Right cardiac atrium (tissue), 5 donors: ENCODE measurements around the gene WDR62. TPM values are rescaled to one million over a fixed set of nuclear protein-coding genes. Genes with fewer than 3 reads are reported as not detected.
"Not testable (repeated sequence)": the region's sequence is repeated elsewhere in the genome, so short reads cannot be mapped to it uniquely, and the experiment has no call there.

Source experiments
- ATAC-seq, 2 donors: fragments of 200-7000 bp; cut with Tn5 transposase; one replicate each; pipeline versions ENCODE4 v1.8.0 to v1.9.1; 2020; ENCODE audit warnings: moderate library complexity in 2 of 2, mild to moderate bottlenecking in 1 of 2
- DNase-seq, 3 donors: peaks; one replicate each; pipeline ENCODE4 v3.0.0-alpha.2; 2020
- H3K27ac ChIP-seq: one replicate; pipeline ENCODE4 v1.5.1; 2013; ENCODE audit warnings: mild to moderate bottlenecking, low read length, control low read depth, moderate library complexity
- H3K27me3 ChIP-seq: one replicate; pipeline ENCODE4 v1.6.1; 2013; ENCODE audit not compliant: control insufficient read depth, insufficient read depth
- H3K4me1 ChIP-seq: one replicate; pipeline ENCODE4 v1.6.1; 2013; ENCODE audit warnings: low read length; ENCODE audit not compliant: control insufficient read depth, insufficient read depth
- H3K4me3 ChIP-seq: one replicate; pipeline ENCODE4 v1.5.1; 2013; ENCODE audit warnings: low read length, control low read depth
- H3K9me3 ChIP-seq: one replicate; pipeline ENCODE4 v1.6.1; 2013; ENCODE audit warnings: low read length; ENCODE audit not compliant: control insufficient read depth
- WGBS: extraction: QIAGEN DNeasy Blood & Tissue Kit; methylation state at CpG from one replicate; pipeline ENCODE4 v1.1.7; 2013; 5-methylcytosine and 5-hydroxymethylcytosine counted together
- intact Hi-C, 4 donors: fragments of 100-400 bp; cut with DNase I; formaldehyde crosslinking; loops; one replicate each; pipeline versions ENCODE4 v1.11.0 to v1.14.0; 2022 to 2023
- polyA plus RNA-seq: library from polyadenylated mRNA; stranded (reverse); fragments of 200-250 nt; gene quantifications from one replicate; pipeline ENCODE4 v1.2.3, GENCODE V29; 2013
- total RNA-seq, 4 donors: library from RNA; stranded (reverse); fragmentation: NEBNext Ultra II Directional; extraction: Animal tissue kit (Norgen Biotek cat#: 25700); gene quantifications; one replicate each; pipeline ENCODE4 v1.2.1, GENCODE V29; 2021
- donor health status: healthy with polysubstance abuse.
- donor health status: DM: no; HTN: yes; CAD: no.
- donor health status: DM: no; HTN: no; CAD: no.
- donor health status: DM: no; HTN: yes; CAD: no; lungs with severe emphysema.
- donor health status: DM: yes; HTN: yes; CAD: no.

The WDR62 gene
- total and polyA plus RNA-seq, 5 donors = 2.8 to 16.3 (median 8.0) TPM

DNA sequence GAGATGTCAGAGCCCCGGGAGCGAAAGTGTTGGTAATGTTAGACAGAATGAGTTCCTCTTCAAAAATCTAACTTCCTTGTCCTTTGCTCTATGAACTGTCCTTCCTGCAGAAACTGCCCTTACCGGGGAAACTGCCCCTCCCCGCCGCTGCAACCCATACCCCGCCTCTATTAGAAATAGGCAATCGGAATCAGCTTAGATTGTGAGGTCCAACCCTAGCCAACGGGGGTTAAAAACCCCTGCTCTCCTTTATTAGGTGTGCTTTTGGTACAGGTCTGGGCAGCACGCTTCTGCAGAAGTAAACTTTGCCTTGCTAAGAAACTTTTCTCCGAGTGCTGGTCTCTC lies 73.7 kb downstream of the WDR62 start:
- Histone ChIP-seq H3K4me3 (peak overlapping the region; percentile 44), H3K27ac (peak overlapping the region; percentile 94), H3K4me1 (no peaks in the 10 kb centered on the region), H3K27me3 (no peaks in the 10 kb centered on the region), H3K9me3 (no peaks in the 10 kb centered on the region)
- intact Hi-C loops = loop anchor here (1.0 to 5.0 kb wide), 3 partner anchors 42 to 44 kb away; no protein-coding TSS in a partner anchor
- DNase-seq (no peak), ATAC-seq (peak; percentile 27 to 34)
- 12% methylated on average over 10 of the region's 10 CpGs for WGBS

DNA sequence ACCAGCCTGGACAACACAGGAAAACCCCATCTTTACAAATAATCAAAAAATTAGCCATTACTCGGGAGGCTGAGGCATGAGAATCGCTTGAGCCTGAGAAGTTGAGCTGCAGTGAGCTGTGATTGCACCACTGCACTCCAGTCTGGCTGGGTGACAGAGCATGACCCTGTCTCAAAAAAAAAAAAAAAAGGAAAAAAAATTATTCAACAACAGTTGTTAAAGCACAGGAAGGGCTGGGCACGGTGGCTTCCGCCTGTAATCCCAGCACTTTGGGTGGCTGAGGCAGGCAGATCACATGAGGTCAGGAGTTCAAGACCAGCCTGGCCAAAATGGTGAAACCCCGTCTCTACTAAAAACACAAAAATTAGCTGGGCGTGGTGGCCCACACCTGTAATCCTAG lies 76.5 kb downstream of the WDR62 start:
- H3K27me3 ChIP-seq, ATAC-seq, H3K9me3 ChIP-seq, H3K4me1 ChIP-seq, H3K27ac ChIP-seq, intact Hi-C loops, H3K4me3 ChIP-seq: not testable (repeated sequence)
- peak; percentile 61 to 79 (median 70) for DNase-seq
- 62% methylated on average over 6 of the region's 6 CpGs for WGBS

- intact Hi-C loops, DNase-seq, H3K27ac ChIP-seq, H3K4me3 ChIP-seq, H3K9me3 ChIP-seq, H3K27me3 ChIP-seq, ATAC-seq, H3K4me1 ChIP-seq: not testable (repeated sequence)
- 90% methylated on average over 4 of the region's 4 CpGs for WGBS
These were observed 80.2 kb downstream of the WDR62 start for GRCh38 chr19:36134867-36135266.

GRCh38 chr19:36136964-36137686 lies 82.4 kb downstream of the WDR62 start:
- H3K4me3 ChIP-seq = no peak overlapping the region
- no peaks in the 10 kb centered on the region for H3K9me3 ChIP-seq
- no peaks in the 10 kb centered on the region for H3K27me3 ChIP-seq
- peak overlapping the region; percentile 86 for H3K27ac ChIP-seq
- intact Hi-C loops = no loop called here
- DNase-seq (peak; percentile 65 to 78 (median 69)), ATAC-seq (peak; percentile 2 to 10)
- WGBS = 62% methylated on average over 12 of the region's 12 CpGs
- H3K4me1 ChIP-seq = peaks cover 7% of the 10 kb centered on the region

- ATAC-seq = no peak
- intact Hi-C loops = no loop called here
- no peaks in the 10 kb centered on the region for H3K27me3 ChIP-seq
- H3K27ac ChIP-seq = peak overlapping the region; percentile 71
- 68% methylated on average over 7 of the region's 7 CpGs for WGBS
- peaks cover 7% of the 10 kb centered on the region for H3K4me1 ChIP-seq
- H3K4me3 ChIP-seq = peak overlapping the region; percentile 39
- DNase-seq = no peak
- H3K9me3 ChIP-seq = no peaks in the 10 kb centered on the region
These were observed 84.4 kb downstream of the WDR62 start for GRCh38 chr19:36139120-36139472.

DNA sequence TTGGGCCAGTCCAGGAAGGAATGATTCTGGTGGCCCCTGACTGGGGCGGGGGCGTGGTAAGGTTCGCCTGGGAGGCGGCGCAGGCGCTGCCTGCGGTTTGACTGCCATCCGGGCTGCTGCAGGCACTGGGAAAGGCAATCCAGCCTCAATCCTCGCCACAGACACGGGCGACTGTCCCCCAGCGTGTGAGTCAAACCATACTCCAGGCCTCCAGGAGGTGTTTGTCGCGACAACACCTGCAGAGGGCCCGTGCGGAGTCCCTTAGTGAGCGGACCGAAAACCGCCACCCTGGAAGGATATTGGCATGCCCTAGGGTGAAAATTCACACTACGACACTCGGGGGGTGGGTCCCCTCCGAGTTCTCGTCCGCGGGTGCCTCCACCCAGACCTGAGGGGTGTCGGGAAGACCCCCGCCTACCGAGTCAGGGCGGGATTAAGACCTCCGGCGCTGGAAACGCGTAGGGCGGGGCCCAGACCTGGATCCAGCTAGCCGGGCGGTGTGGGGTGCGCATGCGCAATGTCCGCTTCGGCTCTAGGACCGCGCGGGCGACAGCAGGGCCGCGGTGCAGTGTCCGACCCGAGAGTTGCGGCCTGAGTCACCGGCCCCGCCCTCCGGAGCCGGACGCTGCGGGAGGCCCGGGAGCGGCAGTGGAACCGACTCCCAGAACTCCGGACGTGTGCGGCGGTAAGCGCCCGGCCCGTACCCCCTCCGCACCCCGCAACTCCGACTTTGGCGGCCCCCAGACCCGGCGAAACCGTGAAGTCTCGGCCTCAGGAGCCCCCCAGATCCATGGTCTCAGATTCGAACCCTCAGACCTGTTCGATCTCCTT lies 85.0 kb downstream of the WDR62 start, which contains the start of gene CAPNS1:
Gene CAPNS1 (plus strand): TSS at position 594 of the 831 bp plus-strand sequence. CDS start 946 bp downstream, outside the sequence.
- intact Hi-C loops = no loop called here
- DNase-seq (peak; percentile 98 to 99 (median 99)), ATAC-seq (peak; percentile 94)
- Histone ChIP-seq H3K27ac (peak within 1 kb of the TSS; percentile 98), H3K4me1 (peaks cover 7% of the 10 kb centered on the region), H3K9me3 (no peaks in the 10 kb centered on the region), H3K27me3 (no peaks in the 10 kb centered on the region), H3K4me3 (peak within 1 kb of the TSS; percentile 89)
- under 1% methylated on average over 75 of the region's 75 CpGs for WGBS

GRCh38 chr19:36140304-36141038 lies 85.8 kb downstream of the WDR62 start:
- Histone ChIP-seq H3K4me3 (peak overlapping the region; percentile 89), H3K4me1 (peaks cover 7% of the 10 kb centered on the region), H3K27me3 (no peaks in the 10 kb centered on the region), H3K27ac (peak overlapping the region; percentile 98), H3K9me3 (no peaks in the 10 kb centered on the region)
- DNase-seq (peak; percentile 58 to 82 (median 70)), ATAC-seq (peak; percentile 13 to 22)
- under 1% methylated on average over 31 of the region's 31 CpGs for WGBS
- intact Hi-C loops = no loop called here

DNA sequence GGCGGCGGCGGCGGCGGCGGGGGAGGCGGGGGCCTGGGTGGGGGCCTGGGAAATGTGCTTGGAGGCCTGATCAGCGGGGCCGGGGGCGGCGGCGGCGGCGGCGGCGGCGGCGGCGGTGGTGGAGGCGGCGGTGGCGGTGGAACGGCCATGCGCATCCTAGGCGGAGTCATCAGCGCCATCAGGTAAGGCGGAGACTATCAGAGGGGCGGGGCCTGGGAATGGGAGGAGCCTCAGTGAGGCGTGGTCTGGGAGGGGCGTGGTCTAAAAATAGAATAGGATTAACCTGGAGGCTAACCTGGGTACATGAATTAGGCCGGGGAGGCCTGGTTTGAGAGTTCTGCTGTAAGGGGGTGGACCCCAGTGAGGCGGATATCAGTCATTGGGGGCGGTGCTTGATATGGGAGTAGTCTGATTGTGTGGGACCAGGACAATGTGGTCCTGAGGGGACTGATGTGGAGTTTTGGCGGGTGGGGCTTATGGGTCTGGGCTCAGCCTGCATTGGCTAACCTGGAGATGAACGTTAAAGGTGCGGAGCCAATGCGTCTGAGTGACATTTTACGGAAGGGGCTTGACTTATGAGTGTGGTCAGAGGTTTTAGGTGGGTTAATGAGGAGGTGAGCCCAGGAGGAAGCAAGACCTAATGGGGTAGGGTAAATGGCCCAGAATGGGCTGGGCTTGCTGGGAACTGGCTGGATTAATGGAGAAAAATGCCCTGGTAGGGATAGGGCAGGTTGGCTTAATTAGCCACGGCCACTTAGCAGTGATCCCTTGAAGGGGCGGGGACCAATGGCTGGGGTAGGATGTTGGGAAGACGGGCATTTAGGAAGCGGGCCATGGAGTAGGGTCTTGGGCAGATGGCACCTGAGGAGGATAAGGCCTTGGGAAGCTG lies 86.6 kb downstream of the WDR62 start:
- Histone ChIP-seq H3K9me3 (no peaks in the 10 kb centered on the region), H3K27ac (peak overlapping the region; percentile 98), H3K4me1 (peaks cover 7% of the 10 kb centered on the region), H3K4me3 (peak overlapping the region; percentile 89), H3K27me3 (no peaks in the 10 kb centered on the region)
- ATAC-seq (peak; percentile 77 to 78), DNase-seq (peak; percentile 88 to 95 (median 93))
- 20% methylated on average over 42 of the region's 42 CpGs for WGBS
- intact Hi-C loops = no loop called here

DNA sequence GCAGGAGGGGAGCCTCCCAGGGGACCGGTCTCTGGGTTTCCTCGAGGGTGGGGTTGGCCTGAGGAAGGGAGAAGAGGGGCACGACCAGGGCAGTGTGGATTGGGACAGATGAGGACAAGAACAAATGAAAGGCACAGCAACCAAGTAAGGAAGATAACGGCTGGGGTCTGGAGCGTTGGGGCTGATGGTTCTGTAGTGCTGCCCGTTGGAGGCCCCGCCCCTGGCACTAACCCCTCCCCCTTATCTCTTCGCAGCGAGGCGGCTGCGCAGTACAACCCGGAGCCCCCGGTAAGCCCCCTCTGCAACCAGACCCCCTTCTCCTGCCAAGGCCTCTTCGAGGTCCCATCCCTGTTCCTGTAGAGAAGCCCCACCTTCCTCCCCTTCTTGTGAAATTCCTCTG lies 87.3 kb downstream of the WDR62 start:
- Histone ChIP-seq H3K4me1 (peaks cover 7% of the 10 kb centered on the region), H3K27me3 (no peaks in the 10 kb centered on the region), H3K27ac (no peak overlapping the region), H3K4me3 (no peak overlapping the region), H3K9me3 (no peaks in the 10 kb centered on the region)
- ATAC-seq = no peak
- intact Hi-C loops = no loop called here
- DNase-seq = peak in 1 of 3 donors; percentile 58
- 91% methylated on average over 14 of the region's 14 CpGs for WGBS

DNA sequence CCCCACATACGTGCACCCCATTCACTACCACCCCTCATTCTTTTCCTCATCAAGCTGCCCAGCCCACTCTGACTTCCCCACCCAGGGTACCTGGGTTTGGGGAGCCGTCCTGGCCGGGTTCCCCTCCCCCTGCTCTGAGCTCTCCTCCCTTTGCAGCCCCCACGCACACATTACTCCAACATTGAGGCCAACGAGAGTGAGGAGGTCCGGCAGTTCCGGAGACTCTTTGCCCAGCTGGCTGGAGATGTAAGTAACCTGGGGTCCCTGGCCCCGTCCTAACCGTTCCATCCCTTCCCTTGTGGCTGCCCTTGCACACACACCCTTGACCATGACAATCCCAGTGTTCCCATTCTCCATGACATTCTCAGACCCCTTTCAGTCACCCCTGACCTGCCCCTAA lies 87.8 kb downstream of the WDR62 start:
- no peaks in the 10 kb centered on the region for H3K9me3 ChIP-seq
- DNase-seq (peak in 1 of 3 donors; percentile 52), ATAC-seq (no peak)
- no peaks in the 10 kb centered on the region for H3K27me3 ChIP-seq
- intact Hi-C loops = no loop called here
- 87% methylated on average over 9 of the region's 9 CpGs for WGBS
- peaks cover 7% of the 10 kb centered on the region for H3K4me1 ChIP-seq
- no peak overlapping the region for H3K4me3 ChIP-seq
- no peak overlapping the region for H3K27ac ChIP-seq
